Measurements from ENCODE around the gene ZNF740. TPM values are rescaled to one million over a fixed set of nuclear protein-coding genes. Genes with fewer than 3 reads are reported as not detected.
"Not testable (repeated sequence)": the region's sequence is repeated elsewhere in the genome, so short reads cannot be mapped to it uniquely, and the experiment has no call there.

Gene ZNF740
- total RNA-seq, 2 donors from 2014 or later: 27.5 to 32.3 TPM

DNA sequence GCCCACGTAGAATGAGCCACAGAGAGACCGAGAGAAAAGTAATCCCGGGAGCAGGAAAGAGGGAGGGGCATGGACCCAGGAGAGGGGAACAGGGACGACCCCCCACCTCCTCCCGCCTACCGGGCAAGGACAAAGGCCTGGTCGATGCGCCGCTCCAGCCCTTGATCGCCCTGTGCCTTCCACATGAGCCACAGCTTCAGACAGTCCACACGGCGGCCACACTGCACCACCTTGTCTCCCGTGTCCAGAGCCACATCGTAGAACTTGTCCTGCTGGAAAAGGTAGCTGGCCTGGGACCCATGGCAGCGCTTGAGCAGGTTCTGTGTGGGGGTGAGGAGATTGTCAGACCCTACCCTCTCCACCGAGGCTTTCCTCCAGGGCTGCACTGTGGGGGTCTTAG lies 20.5 kb upstream of the ZNF740 start:
- TF ChIP-seq CTCF (IDR thresholded peaks at IDR 0.05): no peak
- Histone ChIP-seq H3K4me3 (no peak overlapping the region), H3K27me3 (no peaks in the 10 kb centered on the region), H3K9ac (ENCODE audit: low read depth in 2 of 2, low read length in 2 of 2) (no peak overlapping the region), H3K4me1 (no peaks in the 10 kb centered on the region), H3K27ac (no peak overlapping the region), H3K36me3 (no peaks in the 10 kb centered on the region), H3K9me3 (no peaks in the 10 kb centered on the region)
- DNase-seq: no peak
- intact Hi-C loops (cut with DNase I): loop anchor here (2.0 to 5.0 kb wide), 2 partner anchors 37 to 132 kb away; no protein-coding TSS in a partner anchor

- no peaks in the 10 kb centered on the region for H3K9me3 ChIP-seq
- no peak for DNase-seq
- H3K27ac ChIP-seq: no peak overlapping the region
- H3K4me3 ChIP-seq: no peak overlapping the region
- no peaks in the 10 kb centered on the region for H3K27me3 ChIP-seq
- no peaks in the 10 kb centered on the region for H3K36me3 ChIP-seq
- no peak overlapping the region for H3K9ac ChIP-seq (ENCODE audit: low read depth in 2 of 2, low read length in 2 of 2)
- intact Hi-C loops (cut with DNase I): no loop called here
- TF ChIP-seq CTCF (IDR thresholded peaks at IDR 0.05): no peak
- no peaks in the 10 kb centered on the region for H3K4me1 ChIP-seq
These were observed 19.8 kb upstream of the ZNF740 start for GRCh38 chr12:53160673-53161072.

- no peak for DNase-seq
These were observed 19.2 kb upstream of the ZNF740 start for GRCh38 chr12:53161119-53161911.

GRCh38 chr12:53163008-53163407 lies 17.5 kb upstream of the ZNF740 start:
- H3K9me3 ChIP-seq; intact Hi-C loops (cut with DNase I); H3K9ac ChIP-seq (ENCODE audit: low read depth in 2 of 2, low read length in 2 of 2); DNase-seq; H3K27ac ChIP-seq; H3K4me3 ChIP-seq; H3K4me1 ChIP-seq; H3K27me3 ChIP-seq; H3K36me3 ChIP-seq: not testable (repeated sequence)

More at GRCh38 chr12:53161119-53161911, 19.2 kb upstream of the ZNF740 start:
- H3K9ac ChIP-seq (ENCODE audit: low read depth in 2 of 2, low read length in 2 of 2): no peak overlapping the region
- H3K4me3 ChIP-seq: no peak overlapping the region
- H3K9me3 ChIP-seq: no peaks in the 10 kb centered on the region
- intact Hi-C loops (cut with DNase I): no loop called here
- no peaks in the 10 kb centered on the region for H3K27me3 ChIP-seq
- H3K27ac ChIP-seq: no peak overlapping the region
- no peak for TF ChIP-seq CTCF (IDR thresholded peaks at IDR 0.05)
- no peaks in the 10 kb centered on the region for H3K36me3 ChIP-seq
- no peaks in the 10 kb centered on the region for H3K4me1 ChIP-seq

GRCh38 chr12:53166837-53167236 lies 13.7 kb upstream of the ZNF740 start:
- no peak overlapping the region for H3K4me3 ChIP-seq
- intact Hi-C loops (cut with DNase I): no loop called here
- H3K9me3 ChIP-seq: no peaks in the 10 kb centered on the region
- no peak overlapping the region for H3K9ac ChIP-seq (ENCODE audit: low read depth in 2 of 2, low read length in 2 of 2)
- no peak for DNase-seq
- no peaks in the 10 kb centered on the region for H3K4me1 ChIP-seq
- H3K27me3 ChIP-seq: no peaks in the 10 kb centered on the region
- H3K36me3 ChIP-seq: no peaks in the 10 kb centered on the region
- no peak for TF ChIP-seq CTCF (IDR thresholded peaks at IDR 0.05)
- no peak overlapping the region for H3K27ac ChIP-seq

- intact Hi-C loops (cut with DNase I): no loop called here
- Histone ChIP-seq H3K9me3 (no peaks in the 10 kb centered on the region), H3K36me3 (no peaks in the 10 kb centered on the region), H3K27me3 (no peaks in the 10 kb centered on the region), H3K4me1 (no peaks in the 10 kb centered on the region), H3K27ac (no peak overlapping the region), H3K4me3 (no peak overlapping the region), H3K9ac (ENCODE audit: low read depth in 2 of 2, low read length in 2 of 2) (no peak overlapping the region)
- TF ChIP-seq CTCF (IDR thresholded peaks at IDR 0.05): no peak
- no peak for DNase-seq
These were observed 10.9 kb upstream of the ZNF740 start for GRCh38 chr12:53169644-53170043.

All from colonic mucosa (tissue), 4 donors.